Measurements from ENCODE around the gene NENF.

The NENF gene

DNA sequence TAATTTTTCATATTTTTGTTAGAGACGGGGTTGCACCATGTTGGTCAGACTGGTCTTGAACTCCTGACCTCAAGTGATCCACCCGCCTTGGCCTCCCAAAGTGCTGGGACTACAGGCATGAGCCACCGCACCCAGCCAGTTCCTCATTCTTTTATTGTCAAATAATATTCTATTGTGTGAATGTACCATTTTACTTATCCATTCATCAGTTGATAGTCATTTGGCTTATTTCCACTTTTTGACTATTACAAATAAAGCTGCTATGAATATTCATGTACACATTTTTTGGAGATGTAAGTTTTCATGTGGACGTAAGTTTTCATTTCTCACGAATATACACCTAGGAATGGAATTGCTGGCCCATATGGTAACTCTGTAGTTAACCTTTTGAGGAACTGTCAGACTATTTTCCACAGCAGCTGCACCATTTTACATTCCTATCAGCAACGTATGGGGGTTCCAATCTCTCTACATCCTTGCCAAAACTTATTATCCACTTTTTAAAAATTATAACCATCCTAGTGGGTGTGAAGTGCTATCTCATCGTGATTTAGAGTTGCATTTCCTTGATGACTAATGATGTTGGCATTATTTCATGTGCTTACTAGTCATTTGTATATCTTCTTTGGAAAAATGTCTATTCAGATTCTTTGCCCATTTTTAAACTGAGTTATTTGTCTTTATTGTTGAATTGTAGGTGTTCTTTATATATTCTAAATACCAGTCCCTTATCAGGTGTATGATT, 30.7 kb upstream of the NENF start:
- no peak overlapping the region for H3K27ac ChIP-seq (ENCODE audit: low read depth, low read length, poor library complexity, severe bottlenecking)
- no peaks in the 10 kb centered on the region for H4K20me1 ChIP-seq (ENCODE audit: insufficient read depth, low read length)
- no peak overlapping the region for H3K9ac ChIP-seq (ENCODE audit: low read length)
- H2AFZ ChIP-seq (ENCODE audit: low read length), result no peak overlapping the region
- no peaks in the 10 kb centered on the region for H3K9me2 ChIP-seq (ENCODE audit: low read depth, low read length)
- H3K79me2 ChIP-seq (ENCODE audit: insufficient read depth, low read length), result no peaks in the 10 kb centered on the region
- no peak overlapping the region for H3K4me3 ChIP-seq (ENCODE audit: low read depth, low read length, poor library complexity, severe bottlenecking)
- H3K4me1 ChIP-seq (ENCODE audit: insufficient read depth, low read length, severe bottlenecking), result no peaks in the 10 kb centered on the region
- TF ChIP-seq EZH2 (IDR thresholded peaks at IDR 0.05; ENCODE audit: borderline replicate concordance, low read length) (no peak), CTCF (IDR thresholded peaks at IDR 0.05; ENCODE audit: low read length) (no peak)
- peaks cover 58% of the 10 kb centered on the region for H3K36me3 ChIP-seq (ENCODE audit: insufficient read depth, low read length)
- no peaks in the 10 kb centered on the region for H3F3A ChIP-seq (ENCODE audit: insufficient read depth, low read length)
- no peak overlapping the region for H3K4me2 ChIP-seq (ENCODE audit: low read length)
- H3K27me3 ChIP-seq (ENCODE audit: insufficient read depth, low read length), result no peaks in the 10 kb centered on the region
- peaks cover 9% of the 10 kb centered on the region for H3K9me3 ChIP-seq (ENCODE audit: low read length)

- Histone ChIP-seq H3K79me2 (ENCODE audit: insufficient read depth, low read length) (no peaks in the 10 kb centered on the region), H3K4me1 (ENCODE audit: insufficient read depth, low read length, severe bottlenecking) (no peaks in the 10 kb centered on the region), H3K9ac (ENCODE audit: low read length) (no peak overlapping the region), H3F3A (ENCODE audit: insufficient read depth, low read length) (no peaks in the 10 kb centered on the region), H3K9me3 (ENCODE audit: low read length) (peaks cover 2% of the 10 kb centered on the region; the same call in 1 of the 2 replicates), H3K27ac (ENCODE audit: low read depth, low read length, poor library complexity, severe bottlenecking) (no peak overlapping the region), H2AFZ (ENCODE audit: low read length) (no peak overlapping the region), H3K4me2 (ENCODE audit: low read length) (no peak overlapping the region), H3K36me3 (ENCODE audit: insufficient read depth, low read length) (peaks cover 58% of the 10 kb centered on the region), H3K9me2 (ENCODE audit: low read depth, low read length) (no peaks in the 10 kb centered on the region), H3K4me3 (ENCODE audit: low read depth, low read length, poor library complexity, severe bottlenecking) (no peak overlapping the region), H3K27me3 (ENCODE audit: insufficient read depth, low read length) (no peaks in the 10 kb centered on the region), H4K20me1 (ENCODE audit: insufficient read depth, low read length) (no peaks in the 10 kb centered on the region)
- TF ChIP-seq CTCF (IDR thresholded peaks at IDR 0.05; ENCODE audit: low read length), result no peak
- no peak for TF ChIP-seq EZH2 (IDR thresholded peaks at IDR 0.05; ENCODE audit: borderline replicate concordance, low read length)
These were observed 29.9 kb upstream of the NENF start for GRCh38 chr1:212402666-212403321.

DNA sequence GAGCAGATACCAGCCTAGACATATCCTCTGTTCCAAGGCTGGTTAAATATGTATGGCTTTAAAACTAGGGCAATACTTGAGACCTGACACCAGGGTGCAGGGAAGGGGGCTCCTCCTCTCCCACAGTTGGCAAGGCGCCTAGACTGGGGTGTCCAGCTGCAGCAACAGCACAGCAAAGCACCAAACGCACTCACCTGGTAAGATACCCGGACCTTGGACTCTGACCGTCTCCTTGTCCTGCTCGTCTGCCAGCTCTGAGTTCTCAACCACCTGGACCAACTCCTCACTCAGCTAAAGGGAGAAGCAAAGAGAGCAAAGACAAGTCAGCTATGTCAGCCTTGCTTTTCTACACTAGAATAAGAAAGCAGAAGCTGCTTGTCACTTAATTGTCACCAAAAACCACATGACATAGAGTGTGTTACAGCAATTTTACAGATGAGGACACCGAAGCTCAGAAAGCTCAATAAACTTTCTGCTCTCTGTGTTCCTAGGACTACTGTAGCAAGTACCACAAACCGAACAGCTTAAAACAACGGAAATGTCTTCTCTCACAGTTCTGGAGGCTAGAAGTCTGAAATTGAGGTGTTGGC, 22.4 kb upstream of the NENF start:
- no peaks in the 10 kb centered on the region for H3K79me2 ChIP-seq (ENCODE audit: insufficient read depth, low read length)
- no peaks in the 10 kb centered on the region for H3K9me2 ChIP-seq (ENCODE audit: low read depth, low read length)
- no peaks in the 10 kb centered on the region for H3K9me3 ChIP-seq (ENCODE audit: low read length)
- H3K4me2 ChIP-seq (ENCODE audit: low read length), result no peak overlapping the region
- no peaks in the 10 kb centered on the region for H3F3A ChIP-seq (ENCODE audit: insufficient read depth, low read length)
- H3K27ac ChIP-seq (ENCODE audit: low read depth, low read length, poor library complexity, severe bottlenecking), result no peak overlapping the region
- peaks cover 55% of the 10 kb centered on the region for H3K36me3 ChIP-seq (ENCODE audit: insufficient read depth, low read length)
- no peak for TF ChIP-seq EZH2 (IDR thresholded peaks at IDR 0.05; ENCODE audit: borderline replicate concordance, low read length)
- TF ChIP-seq CTCF (IDR thresholded peaks at IDR 0.05; ENCODE audit: low read length), result no peak
- no peaks in the 10 kb centered on the region for H3K27me3 ChIP-seq (ENCODE audit: insufficient read depth, low read length)
- no peaks in the 10 kb centered on the region for H4K20me1 ChIP-seq (ENCODE audit: insufficient read depth, low read length)
- H3K9ac ChIP-seq (ENCODE audit: low read length), result no peak overlapping the region
- H3K4me1 ChIP-seq (ENCODE audit: insufficient read depth, low read length, severe bottlenecking), result peaks cover 27% of the 10 kb centered on the region
- H2AFZ ChIP-seq (ENCODE audit: low read length), result no peak overlapping the region
- no peak overlapping the region for H3K4me3 ChIP-seq (ENCODE audit: low read depth, low read length, poor library complexity, severe bottlenecking)
